ENCODE measurements around the gene FAM151A. TPM values are rescaled to one million over a fixed set of nuclear protein-coding genes. Genes with fewer than 3 reads are reported as not detected.

Gene FAM151A
- total RNA-seq, 1 donor from 2014 or later = not detected

GRCh38 chr1:54574158-54574778 lies 49.1 kb downstream of the FAM151A start:
- TF ChIP-seq CTCF (IDR thresholded peaks at IDR 0.05; ENCODE audit: unreplicated experiment) = no peak
- Mint-ChIP-seq H3K27ac (no peak overlapping the region), H3K4me3 (ENCODE audit: low read depth) (no peak overlapping the region), H3K9me3 (ENCODE audit: low read depth) (no peaks in the 10 kb centered on the region), H3K4me1 (ENCODE audit: low read depth) (peaks cover 8% of the 10 kb centered on the region), H3K36me3 (ENCODE audit: insufficient read depth) (no peaks in the 10 kb centered on the region), H3K27me3 (no peaks in the 10 kb centered on the region)
- no peak for DNase-seq (ENCODE audit: low spot score, unreplicated experiment)

GRCh38 chr1:54572542-54572850 lies 50.8 kb downstream of the FAM151A start:
- H3K27ac Mint-ChIP-seq = no peak overlapping the region
- H3K4me1 Mint-ChIP-seq (ENCODE audit: low read depth) = peaks cover 3% of the 10 kb centered on the region
- no peak for TF ChIP-seq CTCF (IDR thresholded peaks at IDR 0.05; ENCODE audit: unreplicated experiment)
- H3K27me3 Mint-ChIP-seq = peaks cover 7% of the 10 kb centered on the region
- H3K4me3 Mint-ChIP-seq (ENCODE audit: low read depth) = no peak overlapping the region
- DNase-seq (ENCODE audit: low spot score, unreplicated experiment) = no peak
- H3K9me3 Mint-ChIP-seq (ENCODE audit: low read depth) = no peaks in the 10 kb centered on the region
- H3K36me3 Mint-ChIP-seq (ENCODE audit: insufficient read depth) = no peaks in the 10 kb centered on the region

- Mint-ChIP-seq H3K9me3 (ENCODE audit: low read depth) (no peaks in the 10 kb centered on the region), H3K36me3 (ENCODE audit: insufficient read depth) (no peaks in the 10 kb centered on the region), H3K4me1 (ENCODE audit: low read depth) (peaks cover 3% of the 10 kb centered on the region), H3K27me3 (peaks cover 8% of the 10 kb centered on the region), H3K27ac (no peak overlapping the region), H3K4me3 (ENCODE audit: low read depth) (no peak overlapping the region)
- DNase-seq (ENCODE audit: low spot score, unreplicated experiment) = no peak
- TF ChIP-seq CTCF (IDR thresholded peaks at IDR 0.05; ENCODE audit: unreplicated experiment) = no peak
Observed at GRCh38 chr1:54571803-54572541, 51.4 kb downstream of the FAM151A start.

- Mint-ChIP-seq H3K27ac (no peak overlapping the region), H3K4me1 (ENCODE audit: low read depth) (peaks cover 3% of the 10 kb centered on the region), H3K4me3 (ENCODE audit: low read depth) (no peak overlapping the region)
Observed at GRCh38 chr1:54571326-54571725, 52.0 kb downstream of the FAM151A start.

GRCh38 chr1:54570161-54570560 lies 53.2 kb downstream of the FAM151A start:
- Mint-ChIP-seq H3K27me3 (peaks cover 10% of the 10 kb centered on the region), H3K36me3 (ENCODE audit: insufficient read depth) (no peaks in the 10 kb centered on the region), H3K27ac (no peak overlapping the region), H3K9me3 (ENCODE audit: low read depth) (no peaks in the 10 kb centered on the region), H3K4me3 (ENCODE audit: low read depth) (no peak overlapping the region), H3K4me1 (ENCODE audit: low read depth) (peaks cover 2% of the 10 kb centered on the region)
- no peak for TF ChIP-seq CTCF (IDR thresholded peaks at IDR 0.05; ENCODE audit: unreplicated experiment)
- no peak for DNase-seq (ENCODE audit: low spot score, unreplicated experiment)

More at GRCh38 chr1:54571326-54571725, 52.0 kb downstream of the FAM151A start:
- Mint-ChIP-seq H3K27me3 (peaks cover 10% of the 10 kb centered on the region), H3K9me3 (ENCODE audit: low read depth) (no peaks in the 10 kb centered on the region), H3K36me3 (ENCODE audit: insufficient read depth) (no peaks in the 10 kb centered on the region)
- TF ChIP-seq CTCF (IDR thresholded peaks at IDR 0.05; ENCODE audit: unreplicated experiment) = no peak
- DNase-seq (ENCODE audit: low spot score, unreplicated experiment) = no peak

Data from progenitor cell of endocrine pancreas (in vitro differentiated cells).